Large intestine (tissue), 3 donors: ENCODE data around the gene TBCD. TPM values are rescaled to one million over a fixed set of nuclear protein-coding genes. Genes with fewer than 3 reads are reported as not detected.
"Not testable (repeated sequence)": the region's sequence is repeated elsewhere in the genome, so short reads cannot be mapped to it uniquely, and the experiment has no call there.

Experiments used
- DNase-seq, 2 donors: peaks; one replicate each; pipeline versions ENCODE4 v3.0.0 to v3.0.0-alpha.2; 2013
- H3K27ac ChIP-seq: one replicate; pipeline ENCODE4 v1.5.1; 2013; ENCODE audit warnings: low read length
- H3K27me3 ChIP-seq: 2 replicates; pipeline ENCODE4 v1.6.1; 2013; ENCODE audit warnings: low read length; ENCODE audit not compliant: control insufficient read depth, insufficient read depth
- H3K36me3 ChIP-seq: 2 replicates; pipeline ENCODE4 v1.6.1; 2013; ENCODE audit warnings: low read length; ENCODE audit not compliant: control insufficient read depth, insufficient read depth
- H3K4me1 ChIP-seq: one replicate; pipeline ENCODE4 v1.6.1; 2013; ENCODE audit warnings: low read length; ENCODE audit not compliant: control insufficient read depth, insufficient read depth
- H3K4me3 ChIP-seq: one replicate; pipeline ENCODE4 v1.5.1; 2013; ENCODE audit warnings: low read length
- H3K9me3 ChIP-seq: one replicate; pipeline ENCODE4 v1.6.1; 2013; ENCODE audit warnings: mild to moderate bottlenecking, low read depth, low read length, moderate library complexity; ENCODE audit not compliant: control insufficient read depth
- WGBS: methylation state at CpG from one replicate; pipeline ENCODE4 v1.1.5; 2013; ENCODE audit warnings: low lambda C conversion rate; ENCODE audit not compliant: insufficient coverage; 5-methylcytosine and 5-hydroxymethylcytosine counted together
- polyA plus RNA-seq: library from polyadenylated mRNA; unstranded; fragments of 120-200 nt; gene quantifications from one replicate; pipeline ENCODE4 v1.2.1, GENCODE V29; 2013

Gene TBCD
- polyA plus RNA-seq, 1 donor, result 81.9 TPM

GRCh38 chr17:82960419-82961271 lies 208.8 kb downstream of the TBCD start:
- Histone ChIP-seq H3K4me1 (peaks cover 4% of the 10 kb centered on the region), H3K9me3 (peaks cover 18% of the 10 kb centered on the region), H3K27me3 (no peaks in the 10 kb centered on the region), H3K27ac (no peak overlapping the region), H3K36me3 (peaks cover 3% of the 10 kb centered on the region), H3K4me3 (no peak overlapping the region)
- DNase-seq, result no peak
- no CpG with 5 or more reads among the region's 67 CpGs for WGBS

GRCh38 chr17:82961366-82962162 lies 209.7 kb downstream of the TBCD start:
- no peaks in the 10 kb centered on the region for H3K27me3 ChIP-seq
- no peak for DNase-seq
- H3K4me3 ChIP-seq, result no peak overlapping the region
- peaks cover 3% of the 10 kb centered on the region for H3K36me3 ChIP-seq
- peaks cover 11% of the 10 kb centered on the region for H3K9me3 ChIP-seq
- WGBS, result no CpG with 5 or more reads among the region's 19 CpGs
- H3K27ac ChIP-seq, result no peak overlapping the region
- H3K4me1 ChIP-seq, result peaks cover 4% of the 10 kb centered on the region

GRCh38 chr17:82962163-82962720 lies 210.4 kb downstream of the TBCD start:
- DNase-seq, result no peak
- H3K36me3 ChIP-seq, result peaks cover 3% of the 10 kb centered on the region
- no peaks in the 10 kb centered on the region for H3K27me3 ChIP-seq
- H3K4me3 ChIP-seq, result no peak overlapping the region
- peaks cover 4% of the 10 kb centered on the region for H3K9me3 ChIP-seq
- H3K4me1 ChIP-seq, result peaks cover 4% of the 10 kb centered on the region
- H3K27ac ChIP-seq, result no peak overlapping the region
- no CpG with 5 or more reads among the region's 21 CpGs for WGBS

GRCh38 chr17:82963104-82963950 lies 211.5 kb downstream of the TBCD start:
- Histone ChIP-seq H3K27me3 (no peaks in the 10 kb centered on the region), H3K27ac (no peak overlapping the region), H3K9me3 (no peaks in the 10 kb centered on the region), H3K4me3 (no peak overlapping the region), H3K36me3 (peaks cover 3% of the 10 kb centered on the region), H3K4me1 (peaks cover 4% of the 10 kb centered on the region)
- peak; percentile 38 to 54 for DNase-seq
- WGBS, result 100% methylated on average over 1 of the region's 25 CpGs

- H3K9me3 ChIP-seq, H3K27me3 ChIP-seq, H3K36me3 ChIP-seq, H3K27ac ChIP-seq, H3K4me1 ChIP-seq, DNase-seq, H3K4me3 ChIP-seq: not testable (repeated sequence)
- WGBS, result no CpG with 5 or more reads among the region's 32 CpGs
Measured at GRCh38 chr17:82964451-82964850, 212.6 kb downstream of the TBCD start.

- WGBS, result no CpG with 5 or more reads among the region's 25 CpGs
- Histone ChIP-seq H3K9me3 (no peaks in the 10 kb centered on the region), H3K27me3 (no peaks in the 10 kb centered on the region), H3K36me3 (no peaks in the 10 kb centered on the region), H3K27ac (no peak overlapping the region), H3K4me1 (peaks cover 4% of the 10 kb centered on the region), H3K4me3 (no peak overlapping the region)
- no peak for DNase-seq
Measured at GRCh38 chr17:82964851-82965341, 213.0 kb downstream of the TBCD start.

- Histone ChIP-seq H3K4me3 (no peak overlapping the region), H3K36me3 (no peaks in the 10 kb centered on the region), H3K27me3 (no peaks in the 10 kb centered on the region), H3K4me1 (peaks cover 4% of the 10 kb centered on the region), H3K9me3 (no peaks in the 10 kb centered on the region), H3K27ac (no peak overlapping the region)
- no peak for DNase-seq
- WGBS, result no CpG with 5 or more reads among the region's 13 CpGs
Measured at GRCh38 chr17:82965371-82965770, 213.5 kb downstream of the TBCD start.

GRCh38 chr17:82966415-82966814 lies 214.6 kb downstream of the TBCD start:
- no peaks in the 10 kb centered on the region for H3K36me3 ChIP-seq
- no peak overlapping the region for H3K4me3 ChIP-seq
- no peak for DNase-seq
- H3K9me3 ChIP-seq, result peaks cover 2% of the 10 kb centered on the region
- WGBS, result no CpG with 5 or more reads among the region's 7 CpGs
- H3K27ac ChIP-seq, result no peak overlapping the region
- H3K4me1 ChIP-seq, result peaks cover 4% of the 10 kb centered on the region
- no peaks in the 10 kb centered on the region for H3K27me3 ChIP-seq

GRCh38 chr17:82967268-82968032 lies 215.6 kb downstream of the TBCD start:
- WGBS, result 63% methylated on average over 2 of the region's 18 CpGs
- H3K4me1 ChIP-seq, result peaks cover 4% of the 10 kb centered on the region
- no peak for DNase-seq
- no peak overlapping the region for H3K4me3 ChIP-seq
- peaks cover 2% of the 10 kb centered on the region for H3K9me3 ChIP-seq
- no peak overlapping the region for H3K27ac ChIP-seq
- no peaks in the 10 kb centered on the region for H3K27me3 ChIP-seq
- no peaks in the 10 kb centered on the region for H3K36me3 ChIP-seq
